ENCODE results near the gene REN.

DNA sequence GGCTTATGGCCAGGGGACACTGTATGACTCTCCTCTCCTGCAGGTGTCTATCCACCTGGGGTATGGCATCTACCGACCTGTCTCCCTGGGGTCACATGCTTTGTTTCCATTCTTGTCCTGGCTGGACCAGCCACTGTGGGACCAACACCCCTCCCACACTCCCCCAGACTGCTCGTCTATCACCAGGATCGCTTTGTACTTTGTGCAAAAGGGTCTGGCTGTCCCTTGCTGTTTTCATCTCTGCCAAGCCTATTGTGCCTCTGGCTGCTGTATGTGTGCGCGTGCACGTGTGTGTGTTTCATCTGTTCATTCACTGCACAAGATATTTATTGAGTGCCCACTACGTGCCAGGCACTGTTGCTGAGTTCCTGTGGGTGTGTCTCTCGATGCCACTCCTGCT is 39.8 kb downstream of the REN start:
- no peak for TF ChIP-seq CTCF (IDR thresholded peaks at IDR 0.05; ENCODE audit: low read depth, low read length, missing input control)
- no peak for TF ChIP-seq RAD21 (IDR thresholded peaks at IDR 0.05)
- no peak for TF ChIP-seq TAF1 (conservative IDR thresholded peaks at IDR 0.05)
- TF ChIP-seq, protein P1, sequence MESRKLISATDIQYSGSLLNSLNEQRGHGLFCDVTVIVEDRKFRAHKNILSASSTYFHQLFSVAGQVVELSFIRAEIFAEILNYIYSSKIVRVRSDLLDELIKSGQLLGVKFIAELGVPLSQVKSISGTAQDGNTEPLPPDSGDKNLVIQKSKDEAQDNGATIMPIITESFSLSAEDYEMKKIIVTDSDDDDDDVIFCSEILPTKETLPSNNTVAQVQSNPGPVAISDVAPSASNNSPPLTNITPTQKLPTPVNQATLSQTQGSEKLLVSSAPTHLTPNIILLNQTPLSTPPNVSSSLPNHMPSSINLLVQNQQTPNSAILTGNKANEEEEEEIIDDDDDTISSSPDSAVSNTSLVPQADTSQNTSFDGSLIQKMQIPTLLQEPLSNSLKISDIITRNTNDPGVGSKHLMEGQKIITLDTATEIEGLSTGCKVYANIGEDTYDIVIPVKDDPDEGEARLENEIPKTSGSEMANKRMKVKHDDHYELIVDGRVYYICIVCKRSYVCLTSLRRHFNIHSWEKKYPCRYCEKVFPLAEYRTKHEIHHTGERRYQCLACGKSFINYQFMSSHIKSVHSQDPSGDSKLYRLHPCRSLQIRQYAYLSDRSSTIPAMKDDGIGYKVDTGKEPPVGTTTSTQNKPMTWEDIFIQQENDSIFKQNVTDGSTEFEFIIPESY (IDR thresholded peaks at IDR 0.05): no peak

Data from liver (tissue), 3 donors.